ENCODE results near the gene SYT14. TPM values are rescaled to one million over a fixed set of nuclear protein-coding genes. Genes with fewer than 3 reads are reported as not detected.

Gene SYT14
- polyA plus RNA-seq, 1 donor (not counting 4 experiments of a cell fraction or from before 2014, with no cell fraction given), result 8.3 TPM

- H4K20me1 ChIP-seq (ENCODE audit: control insufficient read depth, extremely low read depth, insufficient read depth, low read length), result no peaks in the 10 kb centered on the region
- H3K79me2 ChIP-seq (ENCODE audit: control insufficient read depth, insufficient read depth, low read length), result no peaks in the 10 kb centered on the region
- H3K9me1 ChIP-seq (ENCODE audit: control insufficient read depth, extremely low read depth, insufficient read depth, low read length), result no peaks in the 10 kb centered on the region
- DNase-seq (ENCODE audit: low read depth, low spot score), result no peak
- H3K9me3 ChIP-seq (ENCODE audit: control insufficient read depth, low read depth, low read length), result no peaks in the 10 kb centered on the region
- H3K27me3 ChIP-seq (ENCODE audit: control insufficient read depth, extremely low read depth, insufficient read depth, low read length), result no peaks in the 10 kb centered on the region
- H3K4me3 ChIP-seq (ENCODE audit: control insufficient read depth in 2 of 3, extremely low read depth in 1 of 3, insufficient read depth in 2 of 3, low read depth in 1 of 3, low read length in 3 of 3), result no peak overlapping the region
- H3K36me3 ChIP-seq (ENCODE audit: control insufficient read depth in 2 of 2, extremely low read depth in 1 of 2, insufficient read depth in 2 of 2, low read length in 2 of 2), result no peaks in the 10 kb centered on the region
- TF ChIP-seq CTCF (optimal IDR thresholded peaks at IDR 0.05 in 1 of 3, IDR thresholded peaks at IDR 0.05 in 1 of 3, conservative IDR thresholded peaks at IDR 0.05 in 1 of 3; ENCODE audit: extremely low read depth in 1 of 3, insufficient read depth in 2 of 3, low read length in 3 of 3), result no peak
- no peak for TF ChIP-seq EZH2 (IDR thresholded peaks at IDR 0.05; ENCODE audit: low read length)
- no peak for FAIRE-seq
- H2AFZ ChIP-seq (ENCODE audit: control insufficient read depth, low read length), result no peak overlapping the region
- H3K4me2 ChIP-seq (ENCODE audit: control insufficient read depth, extremely low read depth, insufficient read depth, low read depth, low read length), result no peak overlapping the region
- H3K27ac ChIP-seq (ENCODE audit: control insufficient read depth, insufficient read depth, low read length), result no peak overlapping the region
- H3K9ac ChIP-seq (ENCODE audit: control insufficient read depth, extremely low read depth, insufficient read depth, low read length), result no peak overlapping the region
- peaks cover 14% of the 10 kb centered on the region for H3K4me1 ChIP-seq (ENCODE audit: control insufficient read depth, extremely low read depth, insufficient read depth, low read length)
- dilution Hi-C loops (cut with MboI; ENCODE audit: extremely low pct_ligation_motif_present, low sequenced_read_pairs), result no loop called here
Measured at GRCh38 chr1:209924390-209924789, 13.6 kb upstream of the SYT14 start.

- Histone ChIP-seq H3K79me2 (ENCODE audit: control insufficient read depth, insufficient read depth, low read length) (no peaks in the 10 kb centered on the region), H3K9ac (ENCODE audit: control insufficient read depth, extremely low read depth, insufficient read depth, low read length) (no peak overlapping the region), H3K36me3 (ENCODE audit: control insufficient read depth in 2 of 2, extremely low read depth in 1 of 2, insufficient read depth in 2 of 2, low read length in 2 of 2) (no peaks in the 10 kb centered on the region), H3K27ac (ENCODE audit: control insufficient read depth, insufficient read depth, low read length) (no peak overlapping the region), H3K9me1 (ENCODE audit: control insufficient read depth, extremely low read depth, insufficient read depth, low read length) (no peaks in the 10 kb centered on the region), H3K4me3 (ENCODE audit: control insufficient read depth in 2 of 3, extremely low read depth in 1 of 3, insufficient read depth in 2 of 3, low read depth in 1 of 3, low read length in 3 of 3) (no peak overlapping the region), H3K27me3 (ENCODE audit: control insufficient read depth, extremely low read depth, insufficient read depth, low read length) (no peaks in the 10 kb centered on the region), H3K9me3 (ENCODE audit: control insufficient read depth, low read depth, low read length) (no peaks in the 10 kb centered on the region), H4K20me1 (ENCODE audit: control insufficient read depth, extremely low read depth, insufficient read depth, low read length) (no peaks in the 10 kb centered on the region), H3K4me1 (ENCODE audit: control insufficient read depth, extremely low read depth, insufficient read depth, low read length) (peaks cover 14% of the 10 kb centered on the region), H2AFZ (ENCODE audit: control insufficient read depth, low read length) (peak overlapping the region; percentile 44), H3K4me2 (ENCODE audit: control insufficient read depth, extremely low read depth, insufficient read depth, low read depth, low read length) (peak overlapping the region; percentile 16)
- dilution Hi-C loops (cut with MboI; ENCODE audit: extremely low pct_ligation_motif_present, low sequenced_read_pairs), result no loop called here
- peak; percentile 88 for FAIRE-seq
- no peak for DNase-seq (ENCODE audit: low read depth, low spot score)
- TF ChIP-seq EZH2 (IDR thresholded peaks at IDR 0.05; ENCODE audit: low read length) (no peak), CTCF (optimal IDR thresholded peaks at IDR 0.05 in 1 of 3, IDR thresholded peaks at IDR 0.05 in 1 of 3, conservative IDR thresholded peaks at IDR 0.05 in 1 of 3; ENCODE audit: extremely low read depth in 1 of 3, insufficient read depth in 2 of 3, low read length in 3 of 3) (peak in 1 of 3 experiments; percentile 4)
Measured at GRCh38 chr1:209926045-209926444, 12.0 kb upstream of the SYT14 start.
